ENCODE measurements around the gene ARFGEF2.

Gene ARFGEF2

DNA sequence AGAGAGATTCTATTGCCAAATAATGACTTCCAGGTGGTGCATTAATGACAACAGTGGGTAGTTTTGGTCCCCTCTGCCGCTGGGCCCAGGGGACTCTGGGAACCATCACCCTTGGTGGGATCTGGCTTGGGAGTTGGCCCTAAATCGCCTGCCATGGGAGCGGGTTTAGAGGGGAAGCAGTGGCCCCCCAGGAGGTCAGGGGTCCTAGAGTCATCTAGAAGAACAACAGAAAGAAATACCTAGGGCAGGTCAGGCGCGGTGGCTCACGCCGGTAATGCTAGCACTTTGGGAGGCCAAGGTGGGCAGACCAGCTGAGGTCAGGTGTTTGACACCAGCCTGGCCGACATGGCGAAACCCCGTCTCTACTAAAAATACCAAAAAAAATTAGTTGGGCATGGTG is 17.8 kb upstream of the ARFGEF2 start:
- H3K9me3 ChIP-seq (replicated peaks; ENCODE audit: low read length), result peaks cover under 1% of the 10 kb centered on the region
- no peak overlapping the region for H3K9ac ChIP-seq (ENCODE audit: low read depth, low read length)
- H3K4me2 ChIP-seq (ENCODE audit: low read length), result no peak overlapping the region
- peaks cover 3% of the 10 kb centered on the region for H3K4me1 ChIP-seq (ENCODE audit: control insufficient read depth, insufficient read depth, low read length)
- H3K36me3 ChIP-seq (ENCODE audit: insufficient read depth, low read length), result no peaks in the 10 kb centered on the region
- H3K27me3 ChIP-seq (ENCODE audit: control insufficient read depth, insufficient read depth, low read length), result peaks cover 31% of the 10 kb centered on the region
- no peak overlapping the region for H3K4me3 ChIP-seq (ENCODE audit: low read length)

DNA sequence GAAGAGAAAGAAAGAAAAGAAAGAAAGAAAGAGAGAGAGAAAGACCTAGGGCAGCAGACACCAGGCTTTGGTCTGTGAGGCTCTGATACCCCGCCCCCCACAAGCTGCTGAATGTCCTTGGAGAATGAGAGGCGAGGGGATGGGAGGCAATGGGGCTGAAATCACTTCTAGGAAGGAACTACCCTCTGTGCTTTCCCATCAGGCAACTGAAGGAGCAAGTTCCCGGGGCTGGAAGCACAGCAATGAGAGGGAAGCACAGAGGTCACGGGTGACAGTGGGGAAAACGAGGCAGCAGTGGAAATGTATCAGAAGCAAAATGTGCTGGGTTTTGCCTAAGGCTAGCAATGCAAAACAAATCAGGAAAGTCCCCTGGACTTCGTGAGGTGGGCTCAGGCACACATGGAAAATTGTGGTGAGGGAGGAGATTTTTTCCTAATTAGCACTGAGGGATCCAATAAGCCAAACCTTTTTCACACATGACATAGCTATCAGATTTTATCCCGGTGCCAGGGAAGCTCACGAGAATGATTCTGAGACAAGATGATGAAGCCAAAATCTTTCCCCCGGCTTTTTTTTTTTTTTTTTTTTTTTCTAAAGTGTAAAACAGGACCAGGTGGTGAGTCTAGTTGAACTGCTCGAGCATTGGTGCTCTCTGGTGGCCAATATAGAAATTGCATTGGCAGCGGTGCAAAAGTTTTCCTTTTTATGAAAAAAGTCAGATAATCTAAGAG is 16.8 kb upstream of the ARFGEF2 start:
- H3K4me1 ChIP-seq (ENCODE audit: control insufficient read depth, insufficient read depth, low read length), result peaks cover 3% of the 10 kb centered on the region
- no peak overlapping the region for H3K4me2 ChIP-seq (ENCODE audit: low read length)
- H3K27me3 ChIP-seq (ENCODE audit: control insufficient read depth, insufficient read depth, low read length), result peaks cover 23% of the 10 kb centered on the region
- peaks cover 3% of the 10 kb centered on the region for H3K9me3 ChIP-seq (replicated peaks; ENCODE audit: low read length)
- no peak overlapping the region for H3K9ac ChIP-seq (ENCODE audit: low read depth, low read length)
- no peaks in the 10 kb centered on the region for H3K36me3 ChIP-seq (ENCODE audit: insufficient read depth, low read length)
- no peak overlapping the region for H3K4me3 ChIP-seq (ENCODE audit: low read length)

DNA sequence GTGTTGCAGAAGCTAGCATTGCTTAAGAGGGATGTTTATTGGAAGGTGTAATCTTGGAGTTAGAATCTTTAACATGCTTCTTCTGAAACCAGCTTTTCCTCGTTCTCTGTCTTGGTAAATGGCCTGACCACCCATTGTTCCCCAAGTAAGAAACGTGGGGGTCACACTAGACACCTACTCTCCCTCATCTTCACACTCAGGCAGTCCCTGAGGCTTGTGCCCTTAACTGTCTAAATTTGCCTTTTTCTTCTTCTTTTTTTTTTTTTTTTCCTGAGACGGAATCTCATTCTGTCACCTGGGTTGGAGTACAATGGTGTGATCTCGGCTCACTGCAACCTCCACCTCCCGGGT is 16.2 kb upstream of the ARFGEF2 start:
- H3K4me1 ChIP-seq (ENCODE audit: control insufficient read depth, insufficient read depth, low read length), result peaks cover 3% of the 10 kb centered on the region
- no peak overlapping the region for H3K9ac ChIP-seq (ENCODE audit: low read depth, low read length)

DNA sequence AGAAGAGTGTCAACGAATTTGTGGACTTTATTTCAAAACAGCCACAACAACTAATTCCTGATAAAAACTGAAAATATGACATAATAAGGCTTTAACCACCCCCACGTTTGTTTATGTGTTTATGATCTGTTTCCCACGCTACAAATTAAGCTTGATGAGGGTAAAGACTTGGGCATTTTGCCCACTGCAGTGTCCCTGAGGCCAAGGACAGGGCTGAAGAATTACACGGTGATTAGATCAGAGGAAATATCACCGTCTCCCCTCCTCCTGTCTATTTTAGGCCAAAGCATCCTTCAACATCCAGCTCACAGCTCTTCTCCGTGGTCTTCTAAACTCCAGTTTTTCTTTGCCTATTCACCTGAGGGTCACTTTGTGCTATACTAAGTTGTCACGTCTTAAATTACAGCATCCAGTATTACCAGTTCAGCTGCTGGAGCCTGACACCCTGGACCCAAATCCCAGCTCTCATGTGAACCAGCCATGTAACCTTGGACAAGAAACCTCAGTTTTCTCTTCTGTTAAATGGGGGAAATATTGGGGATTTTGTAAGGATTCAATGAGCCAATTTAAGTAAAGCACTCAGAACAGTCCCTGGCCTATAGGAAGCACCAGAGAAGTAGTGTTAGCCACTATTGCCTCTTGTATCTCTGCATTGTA is 15.2 kb upstream of the ARFGEF2 start:
- Histone ChIP-seq H3K9me3 (replicated peaks; ENCODE audit: low read length) (peaks cover 3% of the 10 kb centered on the region), H3K4me2 (ENCODE audit: low read length) (no peak overlapping the region), H3K4me3 (ENCODE audit: low read length) (no peak overlapping the region), H3K36me3 (ENCODE audit: insufficient read depth, low read length) (no peaks in the 10 kb centered on the region), H3K4me1 (ENCODE audit: control insufficient read depth, insufficient read depth, low read length) (peaks cover 3% of the 10 kb centered on the region), H3K9ac (ENCODE audit: low read depth, low read length) (no peak overlapping the region), H3K27me3 (ENCODE audit: control insufficient read depth, insufficient read depth, low read length) (peaks cover 25% of the 10 kb centered on the region)

More for the DNA sequence above, 16.2 kb upstream of the ARFGEF2 start:
- Histone ChIP-seq H3K27me3 (ENCODE audit: control insufficient read depth, insufficient read depth, low read length) (peaks cover 23% of the 10 kb centered on the region), H3K4me3 (ENCODE audit: low read length) (no peak overlapping the region), H3K36me3 (ENCODE audit: insufficient read depth, low read length) (no peaks in the 10 kb centered on the region), H3K4me2 (ENCODE audit: low read length) (no peak overlapping the region), H3K9me3 (replicated peaks; ENCODE audit: low read length) (peaks cover 3% of the 10 kb centered on the region)

- Histone ChIP-seq H3K4me2 (ENCODE audit: low read length) (no peak overlapping the region), H3K4me1 (ENCODE audit: control insufficient read depth, insufficient read depth, low read length) (peaks cover 3% of the 10 kb centered on the region), H3K9ac (ENCODE audit: low read depth, low read length) (no peak overlapping the region), H3K36me3 (ENCODE audit: insufficient read depth, low read length) (no peaks in the 10 kb centered on the region), H3K4me3 (ENCODE audit: low read length) (no peak overlapping the region), H3K9me3 (replicated peaks; ENCODE audit: low read length) (peaks cover 3% of the 10 kb centered on the region), H3K27me3 (ENCODE audit: control insufficient read depth, insufficient read depth, low read length) (peaks cover 22% of the 10 kb centered on the region)
These were observed 12.7 kb upstream of the ARFGEF2 start for GRCh38 chr20:48908656-48909319.

- peaks cover 22% of the 10 kb centered on the region for H3K27me3 ChIP-seq (ENCODE audit: control insufficient read depth, insufficient read depth, low read length)
- H3K36me3 ChIP-seq (ENCODE audit: insufficient read depth, low read length), result no peaks in the 10 kb centered on the region
- H3K4me1 ChIP-seq (ENCODE audit: control insufficient read depth, insufficient read depth, low read length), result no peaks in the 10 kb centered on the region
- H3K9ac ChIP-seq (ENCODE audit: low read depth, low read length), result no peak overlapping the region
- H3K4me3 ChIP-seq (ENCODE audit: low read length), result no peak overlapping the region
- H3K4me2 ChIP-seq (ENCODE audit: low read length), result no peak overlapping the region
- peaks cover 3% of the 10 kb centered on the region for H3K9me3 ChIP-seq (replicated peaks; ENCODE audit: low read length)
These were observed 11.6 kb upstream of the ARFGEF2 start for GRCh38 chr20:48909910-48910309.

DNA sequence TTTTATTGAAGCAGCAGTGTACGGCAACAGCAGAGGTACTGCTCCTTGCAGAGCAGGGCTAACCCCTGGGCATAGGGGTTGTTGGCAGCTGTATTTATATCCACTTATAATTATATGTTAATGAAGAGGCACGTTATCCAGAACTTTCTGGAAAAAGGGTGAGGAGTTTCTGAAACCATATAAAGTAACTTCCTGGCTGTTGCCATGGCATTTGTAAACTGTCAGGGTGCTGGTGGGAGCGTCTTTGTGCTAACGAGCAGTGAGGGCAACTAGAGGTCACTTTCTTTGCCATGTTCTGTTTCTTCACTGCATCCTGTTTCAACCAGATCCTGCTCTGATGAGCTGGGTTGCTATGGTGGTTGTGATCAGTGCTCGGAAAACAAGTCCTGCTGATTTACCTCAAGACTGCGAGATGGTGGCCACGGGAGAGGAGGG is 11.1 kb upstream of the ARFGEF2 start:
- Histone ChIP-seq H3K4me2 (ENCODE audit: low read length) (no peak overlapping the region), H3K4me1 (ENCODE audit: control insufficient read depth, insufficient read depth, low read length) (no peaks in the 10 kb centered on the region), H3K27me3 (ENCODE audit: control insufficient read depth, insufficient read depth, low read length) (peaks cover 22% of the 10 kb centered on the region), H3K36me3 (ENCODE audit: insufficient read depth, low read length) (no peaks in the 10 kb centered on the region), H3K4me3 (ENCODE audit: low read length) (no peak overlapping the region), H3K9me3 (replicated peaks; ENCODE audit: low read length) (peaks cover 3% of the 10 kb centered on the region), H3K9ac (ENCODE audit: low read depth, low read length) (no peak overlapping the region)

GRCh38 chr20:48912065-48912464 is 9.4 kb upstream of the ARFGEF2 start:
- no peaks in the 10 kb centered on the region for H3K36me3 ChIP-seq (ENCODE audit: insufficient read depth, low read length)
- no peak overlapping the region for H3K4me2 ChIP-seq (ENCODE audit: low read length)
- no peak overlapping the region for H3K9ac ChIP-seq (ENCODE audit: low read depth, low read length)
- no peak overlapping the region for H3K4me3 ChIP-seq (ENCODE audit: low read length)
- H3K27me3 ChIP-seq (ENCODE audit: control insufficient read depth, insufficient read depth, low read length), result peaks cover 22% of the 10 kb centered on the region
- peaks cover 3% of the 10 kb centered on the region for H3K9me3 ChIP-seq (replicated peaks; ENCODE audit: low read length)
- no peaks in the 10 kb centered on the region for H3K4me1 ChIP-seq (ENCODE audit: control insufficient read depth, insufficient read depth, low read length)

DNA sequence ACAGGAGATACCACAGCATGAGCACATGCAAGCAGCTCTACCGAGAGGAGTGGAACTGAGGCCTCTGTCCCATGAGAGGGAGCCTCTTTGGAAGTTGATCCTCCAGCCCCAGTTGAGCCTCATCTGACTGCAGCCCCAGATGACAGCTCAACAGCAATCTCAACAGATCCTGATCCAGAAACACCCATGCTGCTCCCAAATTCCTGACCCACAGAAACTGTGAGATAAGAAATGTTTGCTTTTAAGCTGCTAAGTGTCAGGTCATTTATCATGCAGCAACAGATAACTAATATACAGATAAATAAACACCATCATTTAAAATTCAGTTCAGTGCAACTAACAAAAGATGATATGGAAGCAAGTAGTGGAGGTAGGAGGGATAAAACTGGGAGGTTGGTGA is 4.8 kb upstream of the ARFGEF2 start:
- Histone ChIP-seq H3K27me3 (ENCODE audit: control insufficient read depth, insufficient read depth, low read length) (peaks cover 16% of the 10 kb centered on the region), H3K36me3 (ENCODE audit: insufficient read depth, low read length) (no peaks in the 10 kb centered on the region), H3K4me3 (ENCODE audit: low read length) (no peak overlapping the region), H3K9ac (ENCODE audit: low read depth, low read length) (no peak overlapping the region), H3K9me3 (replicated peaks; ENCODE audit: low read length) (no peaks in the 10 kb centered on the region), H3K4me2 (ENCODE audit: low read length) (no peak overlapping the region), H3K4me1 (ENCODE audit: control insufficient read depth, insufficient read depth, low read length) (no peaks in the 10 kb centered on the region)

DNA sequence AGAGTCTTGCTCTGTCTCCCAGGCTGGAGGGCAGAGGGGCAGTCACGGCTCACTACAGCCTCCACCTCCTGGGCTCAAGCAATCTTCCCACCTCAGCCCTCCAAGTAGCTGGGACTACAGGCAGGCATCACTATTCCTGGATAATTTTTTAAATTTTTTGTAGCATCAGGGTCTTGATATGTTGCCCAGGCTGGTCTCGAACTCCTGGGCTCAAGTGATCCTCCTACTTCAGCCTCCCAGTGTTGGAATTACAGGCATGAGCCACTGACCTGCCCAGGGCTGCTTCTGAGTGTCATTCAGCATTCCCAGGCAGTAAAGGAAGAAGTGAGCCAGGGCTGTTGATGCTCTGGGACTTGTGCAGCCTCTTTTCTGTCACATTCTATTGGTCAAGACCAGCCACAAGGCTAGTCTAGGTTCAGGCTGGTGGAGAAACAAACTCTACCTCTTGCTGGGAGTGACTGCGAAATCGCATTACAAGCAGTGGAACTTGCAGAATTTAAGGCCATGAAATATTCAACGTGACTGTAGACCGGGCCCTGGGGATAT is 2.1 kb upstream of the ARFGEF2 start:
- no peaks in the 10 kb centered on the region for H3K9me3 ChIP-seq (replicated peaks; ENCODE audit: low read length)

GRCh38 chr20:48919882-48920526 is 1.5 kb upstream of the ARFGEF2 start:
- Histone ChIP-seq H3K27me3 (ENCODE audit: control insufficient read depth, insufficient read depth, low read length) (peaks cover 9% of the 10 kb centered on the region), H3K4me1 (ENCODE audit: control insufficient read depth, insufficient read depth, low read length) (peaks cover 17% of the 10 kb centered on the region), H3K9ac (ENCODE audit: low read depth, low read length) (no peak overlapping the region), H3K4me3 (ENCODE audit: low read length) (no peak overlapping the region), H3K36me3 (ENCODE audit: insufficient read depth, low read length) (no peaks in the 10 kb centered on the region), H3K4me2 (ENCODE audit: low read length) (no peak overlapping the region), H3K9me3 (replicated peaks; ENCODE audit: low read length) (no peaks in the 10 kb centered on the region)

More for the DNA sequence above, 2.1 kb upstream of the ARFGEF2 start:
- no peaks in the 10 kb centered on the region for H3K36me3 ChIP-seq (ENCODE audit: insufficient read depth, low read length)
- H3K4me1 ChIP-seq (ENCODE audit: control insufficient read depth, insufficient read depth, low read length), result peaks cover 17% of the 10 kb centered on the region
- H3K9ac ChIP-seq (ENCODE audit: low read depth, low read length), result no peak overlapping the region
- peaks cover 9% of the 10 kb centered on the region for H3K27me3 ChIP-seq (ENCODE audit: control insufficient read depth, insufficient read depth, low read length)
- no peak overlapping the region for H3K4me2 ChIP-seq (ENCODE audit: low read length)
- H3K4me3 ChIP-seq (ENCODE audit: low read length), result no peak overlapping the region

Measured in skeletal muscle satellite cell (primary cell).